DND-41 (cell line): Measurements from ENCODE around the gene EYS.

Experiments used
- CTCF ChIP-seq: IDR thresholded peaks from 2 replicates; pipeline ENCODE4 v1.5.1; 2012; ENCODE audit warnings: borderline replicate concordance, low read length, moderate library complexity, mild to moderate bottlenecking; ENCODE audit not compliant: poor library complexity, severe bottlenecking; ENCODE audit errors: extremely low read depth
- EZH2 ChIP-seq: IDR thresholded peaks from 3 replicates; pipeline ENCODE4 v1.6.1; 2012; ENCODE audit warnings: borderline replicate concordance, low read depth, mild to moderate bottlenecking, moderate library complexity, low read length, inconsistent platforms; ENCODE audit not compliant: severe bottlenecking

DNA sequence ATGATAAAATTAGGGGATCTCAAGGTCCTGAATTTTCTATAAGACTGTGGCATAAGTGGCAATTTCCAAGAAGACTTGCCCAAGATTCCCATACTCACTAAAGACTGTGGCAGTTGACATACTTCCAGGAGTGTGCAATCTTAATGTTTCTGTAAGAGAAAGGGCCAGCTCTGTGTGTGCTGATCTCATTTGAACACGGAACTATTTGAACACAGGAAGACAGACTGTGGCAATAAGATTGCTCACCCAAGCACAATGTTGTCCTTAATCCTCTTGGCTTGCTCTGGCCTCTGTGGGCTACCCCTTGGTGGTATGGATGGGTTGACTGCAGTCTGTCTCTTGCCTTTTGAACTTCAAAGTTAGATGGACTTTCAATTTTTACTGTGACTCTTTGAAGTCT lies 1920.0 kb downstream of the EYS start:
- TF ChIP-seq CTCF (no peak), EZH2 (no peak)
